HEK293 (cell line): ENCODE measurements around the gene TNPO3.

Experiments
- CTCF ChIA-PET: fragments of 350-600 bp; formaldehyde crosslinking; extraction: SDS; loops from one replicate; lab custom pipeline; 2021; ENCODE audit warnings: antibody characterized with exemption; lab: Yijun Ruan, JAX
- POLR2A ChIA-PET: fragments of 300-600 bp; formaldehyde crosslinking; extraction: SDS; loops from one replicate; lab custom pipeline; 2020; ENCODE audit warnings: antibody characterized with exemption, inconsistent platforms; lab: Yijun Ruan, JAX
- H3K27ac ChIP-seq: fragments of 200-500 bp; sonication (Bioruptor generic); 2 replicates; pipeline ENCODE4 v1.5.1; 2014; ENCODE audit warnings: low read depth, low read length, control low read depth, inconsistent platforms; ENCODE audit errors: extremely low read depth
- H3K36me3 ChIP-seq, 2 experiments: fragments of 200-500 bp in 1 of 2; sonication (Bioruptor generic) in 1 of 2; 1 replicate in 1 of 2; 2 replicates in 1 of 2; pipeline ENCODE4 v1.5.1; 2014 to 2017; ENCODE audit warnings: inconsistent platforms in 2 of 2, low read length in 2 of 2; ENCODE audit not compliant: control insufficient read depth in 2 of 2, insufficient read depth in 1 of 2
- H3K4me1 ChIP-seq: fragments of 200-500 bp; sonication (Bioruptor generic); 2 replicates; pipeline ENCODE4 v1.5.1; 2014; ENCODE audit warnings: mild to moderate bottlenecking, low read length, inconsistent platforms; ENCODE audit not compliant: control insufficient read depth, insufficient read depth
- H3K4me3 ChIP-seq: 2 replicates; pipeline ENCODE4 v1.5.1; 2011; ENCODE audit warnings: low read depth, mild to moderate bottlenecking, control low read depth, low read length, moderate library complexity
- H3K9me3 ChIP-seq: fragments of 200-500 bp; sonication (Bioruptor generic); 2 replicates; pipeline ENCODE4 v1.5.1; 2014; ENCODE audit warnings: low read depth, low read length, inconsistent platforms; ENCODE audit not compliant: control insufficient read depth, insufficient read depth
- MEIS1 ChIP-seq: sonication (generic); formaldehyde crosslinking; IDR thresholded peaks from 2 replicates; pipeline ENCODE4 v1.8.1; 2022; ENCODE audit warnings: missing genetic modification reagents, mild to moderate bottlenecking, borderline replicate concordance
- OSR2 ChIP-seq: fragments of 450-650 bp; formaldehyde crosslinking; IDR thresholded peaks from 2 replicates; pipeline ENCODE4 v1.5.1; 2016; ENCODE audit warnings: missing biosample characterization, missing genetic modification characterization
- REPIN1 ChIP-seq: fragments of 450-650 bp; formaldehyde crosslinking; IDR thresholded peaks from 2 replicates; pipeline ENCODE4 v1.5.1; 2017; ENCODE audit warnings: missing biosample characterization, missing genetic modification characterization, low read depth
- SETDB1 ChIP-seq: IDR thresholded peaks from one replicate; pipeline ENCODE4 v1.6.1; 2017; ENCODE audit warnings: mild to moderate bottlenecking, low read length, moderate library complexity, mixed read lengths; ENCODE audit not compliant: insufficient read length
- ZFHX2 ChIP-seq: fragments of 450-650 bp; formaldehyde crosslinking; conservative IDR thresholded peaks from 2 replicates; pipeline ENCODE4 v1.5.1; 2016; ENCODE audit warnings: missing biosample characterization, missing genetic modification characterization
- ZNF174 ChIP-seq: fragments of 450-650 bp; formaldehyde crosslinking; IDR thresholded peaks from 2 replicates; pipeline ENCODE4 v1.5.0; 2017; ENCODE audit warnings: missing biosample characterization, mild to moderate bottlenecking, missing genetic modification characterization
- ZNF211 ChIP-seq: fragments of 450-650 bp; formaldehyde crosslinking; IDR thresholded peaks from 2 replicates; pipeline ENCODE4 v1.5.1; 2016; ENCODE audit warnings: low read depth, missing biosample characterization, missing genetic modification characterization
- ZNF24 ChIP-seq: fragments of 450-650 bp; formaldehyde crosslinking; IDR thresholded peaks from 2 replicates; pipeline ENCODE4 v1.5.1; 2016; ENCODE audit warnings: missing biosample characterization, missing genetic modification characterization
- ZNF302 ChIP-seq: fragments of 450-650 bp; formaldehyde crosslinking; IDR thresholded peaks from 2 replicates; pipeline ENCODE4 v1.5.1; 2016; ENCODE audit warnings: missing biosample characterization, missing genetic modification characterization, low read depth
- ZNF394 ChIP-seq: fragments of 450-650 bp; formaldehyde crosslinking; IDR thresholded peaks from 2 replicates; pipeline ENCODE4 v1.5.1; 2016; ENCODE audit warnings: missing biosample characterization, missing genetic modification characterization, mild to moderate bottlenecking, moderate library complexity, borderline replicate concordance
- ZNF423 ChIP-seq: fragments of 450-650 bp; formaldehyde crosslinking; IDR thresholded peaks from 2 replicates; pipeline ENCODE4 v1.5.1; 2016; ENCODE audit warnings: missing biosample characterization, missing genetic modification characterization
- ZNF473 ChIP-seq: fragments of 450-650 bp; formaldehyde crosslinking; IDR thresholded peaks from 2 replicates; pipeline ENCODE4 v1.5.1; 2017; ENCODE audit warnings: missing biosample characterization, missing genetic modification characterization
- ZNF621 ChIP-seq: fragments of 450-650 bp; formaldehyde crosslinking; IDR thresholded peaks from 2 replicates; pipeline ENCODE4 v1.5.1; 2017; ENCODE audit warnings: missing biosample characterization, missing genetic modification characterization
- ZNF660 ChIP-seq: fragments of 450-650 bp; IDR thresholded peaks from 2 replicates; pipeline ENCODE4 v1.5.1; 2018; ENCODE audit warnings: missing biosample characterization, mild to moderate bottlenecking, missing genetic modification characterization
- ZNF701 ChIP-seq: fragments of 450-650 bp; formaldehyde crosslinking; IDR thresholded peaks from 2 replicates; pipeline ENCODE4 v1.5.1; 2016; ENCODE audit warnings: missing biosample characterization, missing genetic modification characterization
- ZNF768 ChIP-seq: fragments of 450-650 bp; formaldehyde crosslinking; IDR thresholded peaks from 2 replicates; pipeline ENCODE4 v1.5.1; 2018; ENCODE audit warnings: missing biosample characterization, mild to moderate bottlenecking, missing genetic modification characterization
- ZNF785 ChIP-seq: fragments of 450-650 bp; formaldehyde crosslinking; IDR thresholded peaks from 2 replicates; pipeline ENCODE4 v1.5.1; 2016; ENCODE audit warnings: missing biosample characterization, missing genetic modification characterization
- ZNF792 ChIP-seq: fragments of 450-650 bp; formaldehyde crosslinking; IDR thresholded peaks from 2 replicates; pipeline ENCODE4 v1.5.1; 2016; ENCODE audit warnings: missing biosample characterization, missing genetic modification characterization
- TF ChIP-seq, protein P1 (sequence below): fragments of 450-650 bp; formaldehyde crosslinking; IDR thresholded peaks from 2 replicates; pipeline ENCODE4 v1.5.1; 2017; ENCODE audit warnings: missing biosample characterization, missing genetic modification characterization
- TF ChIP-seq, protein P2 (sequence below): fragments of 450-650 bp; formaldehyde crosslinking; IDR thresholded peaks from 2 replicates; pipeline ENCODE4 v1.5.1; 2017; ENCODE audit warnings: missing biosample characterization, missing genetic modification characterization

The TNPO3 gene

GRCh38 chr7:128974241-128974934 lies 80.5 kb downstream of the TNPO3 start:
- H3K4me1 ChIP-seq = no peaks in the 10 kb centered on the region
- ChIA-PET CTCF (interaction anchor here (1.0 to 4.5 kb wide), 2 partner anchors 23 to 118 kb away, joined by 5 to 15 read pairs; no protein-coding TSS in a partner anchor), POLR2A (no interaction called here)
- no peaks in the 10 kb centered on the region for H3K9me3 ChIP-seq
- H3K36me3 ChIP-seq = peaks cover 61 to 81% of the 10 kb centered on the region in 2 experiments
- H3K4me3 ChIP-seq = no peak overlapping the region
- TF ChIP-seq ZNF24 (tag by site-specific recombination) (no peak), ZNF211 (tag by site-specific recombination) (no peak), MEIS1 (no peak), ZNF302 (no peak), SETDB1 (no peak), ZNF792 (no peak), ZNF423 (tag by site-specific recombination) (no peak), ZNF394 (no peak), ZNF174 (tag by site-specific recombination) (no peak)
- TF ChIP-seq, protein P1, sequence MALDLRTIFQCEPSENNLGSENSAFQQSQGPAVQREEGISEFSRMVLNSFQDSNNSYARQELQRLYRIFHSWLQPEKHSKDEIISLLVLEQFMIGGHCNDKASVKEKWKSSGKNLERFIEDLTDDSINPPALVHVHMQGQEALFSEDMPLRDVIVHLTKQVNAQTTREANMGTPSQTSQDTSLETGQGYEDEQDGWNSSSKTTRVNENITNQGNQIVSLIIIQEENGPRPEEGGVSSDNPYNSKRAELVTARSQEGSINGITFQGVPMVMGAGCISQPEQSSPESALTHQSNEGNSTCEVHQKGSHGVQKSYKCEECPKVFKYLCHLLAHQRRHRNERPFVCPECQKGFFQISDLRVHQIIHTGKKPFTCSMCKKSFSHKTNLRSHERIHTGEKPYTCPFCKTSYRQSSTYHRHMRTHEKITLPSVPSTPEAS (tag by site-specific recombination) = no peak
- H3K27ac ChIP-seq = no peak overlapping the region

DNA sequence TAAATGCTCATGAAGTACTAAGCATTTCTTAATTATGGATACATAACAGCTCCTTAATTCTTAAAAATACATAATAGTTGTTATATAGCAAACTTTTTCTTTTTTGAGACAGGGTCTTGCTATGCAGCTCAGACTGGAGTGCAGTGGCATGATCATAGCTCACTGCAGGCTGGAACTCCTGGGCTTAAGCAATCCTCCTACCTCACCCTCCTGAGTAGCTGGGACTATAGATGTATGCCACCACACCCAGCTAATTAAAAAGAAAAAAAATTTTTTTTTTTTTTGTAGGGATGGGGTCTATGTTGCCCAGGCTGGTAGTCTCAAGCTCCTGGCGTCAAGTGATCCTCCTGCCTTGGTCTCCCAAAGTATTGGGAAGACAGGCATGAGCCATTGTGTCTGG lies 86.3 kb downstream of the TNPO3 start:
- Histone ChIP-seq H3K27ac (no peak overlapping the region), H3K4me3 (no peak overlapping the region), H3K36me3 (peaks cover 47 to 75% of the 10 kb centered on the region in 2 experiments), H3K4me1 (no peaks in the 10 kb centered on the region), H3K9me3 (no peaks in the 10 kb centered on the region)
- ChIA-PET CTCF (interaction anchor here (1.1 kb wide), 1 partner anchor 123 kb away, joined by 7 read pairs; no protein-coding TSS in a partner anchor), POLR2A (interaction anchor here (0.7 kb wide), 1 partner anchor 13 kb away, joined by 4 read pairs; no protein-coding TSS in a partner anchor)
- TF ChIP-seq ZNF701 (tag by site-specific recombination) (no peak), ZNF768 (tag by site-specific recombination) (no peak), OSR2 (tag by site-specific recombination) (no peak)

DNA sequence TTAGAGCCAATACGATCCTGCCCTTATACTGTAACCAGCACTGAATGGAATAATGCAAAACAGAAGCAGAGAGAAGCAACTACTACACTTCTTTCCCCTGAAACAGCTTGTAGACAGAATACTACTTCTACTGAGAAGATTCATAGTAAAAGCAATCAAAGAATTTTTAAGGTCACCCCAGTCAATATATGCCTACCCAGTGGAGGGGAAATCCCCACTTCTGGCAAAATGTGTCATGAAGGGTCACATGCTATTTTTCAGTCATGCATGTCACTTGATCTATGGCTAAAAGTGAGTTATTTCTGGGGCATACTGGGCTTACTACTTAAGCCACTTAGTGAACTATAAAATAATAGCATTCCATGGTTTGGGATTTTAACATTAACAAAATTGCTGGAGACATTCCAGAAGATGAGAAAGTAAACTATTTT lies 91.6 kb downstream of the TNPO3 start:
- POLR2A ChIA-PET = no interaction called here
- H3K27ac ChIP-seq = no peak overlapping the region

DNA sequence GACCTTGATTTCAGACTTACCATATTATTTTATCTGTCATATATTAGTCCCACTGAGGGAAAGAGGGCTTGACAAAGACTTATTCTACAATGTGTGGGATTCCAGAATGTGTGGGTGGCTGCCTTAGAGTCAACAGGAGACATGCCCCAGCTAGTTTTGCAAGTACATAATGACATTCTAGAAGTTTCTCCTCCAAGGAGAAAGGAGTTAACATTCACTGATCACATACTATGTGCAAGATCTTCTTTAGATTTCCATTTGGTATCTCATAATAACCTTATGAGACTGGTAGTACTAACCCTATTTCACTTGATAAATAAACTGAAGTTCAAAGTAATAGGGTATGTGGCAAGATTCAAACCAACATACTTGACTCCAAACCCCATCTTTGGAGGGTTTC lies 92.0 kb downstream of the TNPO3 start:
- CTCF ChIA-PET = interaction anchor here (0.7 kb wide), 1 partner anchor 571 kb away, joined by 3 read pairs; no protein-coding TSS in a partner anchor
- H3K36me3 ChIP-seq = peaks cover 19 to 69% of the 10 kb centered on the region in 2 experiments
- H3K4me1 ChIP-seq = no peaks in the 10 kb centered on the region

More for the DNA sequence above, 91.6 kb downstream of the TNPO3 start:
- TF ChIP-seq, protein P2, sequence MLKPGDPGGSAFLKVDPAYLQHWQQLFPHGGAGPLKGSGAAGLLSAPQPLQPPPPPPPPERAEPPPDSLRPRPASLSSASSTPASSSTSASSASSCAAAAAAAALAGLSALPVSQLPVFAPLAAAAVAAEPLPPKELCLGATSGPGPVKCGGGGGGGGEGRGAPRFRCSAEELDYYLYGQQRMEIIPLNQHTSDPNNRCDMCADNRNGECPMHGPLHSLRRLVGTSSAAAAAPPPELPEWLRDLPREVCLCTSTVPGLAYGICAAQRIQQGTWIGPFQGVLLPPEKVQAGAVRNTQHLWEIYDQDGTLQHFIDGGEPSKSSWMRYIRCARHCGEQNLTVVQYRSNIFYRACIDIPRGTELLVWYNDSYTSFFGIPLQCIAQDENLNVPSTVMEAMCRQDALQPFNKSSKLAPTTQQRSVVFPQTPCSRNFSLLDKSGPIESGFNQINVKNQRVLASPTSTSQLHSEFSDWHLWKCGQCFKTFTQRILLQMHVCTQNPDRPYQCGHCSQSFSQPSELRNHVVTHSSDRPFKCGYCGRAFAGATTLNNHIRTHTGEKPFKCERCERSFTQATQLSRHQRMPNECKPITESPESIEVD (tag by site-specific recombination) = 0 out of 2 replicates have a peak, but pooled peaks have one; percentile 9
- TF ChIP-seq ZNF785 = no peak
- Histone ChIP-seq H3K36me3 (peaks cover 19 to 69% of the 10 kb centered on the region in 2 experiments), H3K9me3 (no peaks in the 10 kb centered on the region), H3K4me1 (no peaks in the 10 kb centered on the region), H3K4me3 (no peak overlapping the region)
- CTCF ChIA-PET = interaction anchor here (1.0 to 1.2 kb wide), 2 partner anchors 12 to 129 kb away, joined by 3 read pairs; no protein-coding TSS in a partner anchor

More for the DNA sequence above, 92.0 kb downstream of the TNPO3 start:
- no peak overlapping the region for H3K27ac ChIP-seq
- POLR2A ChIA-PET = no interaction called here
- TF ChIP-seq ZFHX2 (tag by site-specific recombination) = 0 out of 2 replicates have a peak, but pooled peaks have one; percentile 15
- no peak for TF ChIP-seq REPIN1
- no peak for TF ChIP-seq MEIS1
- no peak for TF ChIP-seq ZNF621
- TF ChIP-seq ZNF660 (tag by site-specific recombination) = no peak
- no peak for TF ChIP-seq ZNF473
- no peak overlapping the region for H3K4me3 ChIP-seq
- no peaks in the 10 kb centered on the region for H3K9me3 ChIP-seq
